ENCODE data around the gene HSD3B7.

- TF ChIP-seq CTCF (IDR thresholded peaks at IDR 0.05; ENCODE audit: low read length) (no peak), EZH2 (optimal IDR thresholded peaks at IDR 0.05; ENCODE audit: low read depth, low read length) (no peak), EZH2phosphoT487 (IDR thresholded peaks at IDR 0.05; ENCODE audit: low read length) (no peak)
Observed at GRCh38 chr16:30991052-30991451, 6.0 kb downstream of the HSD3B7 start.

Data from MM.1S (cell line).